Measurements from ENCODE around the gene SNX20. TPM values are rescaled to one million over a fixed set of nuclear protein-coding genes. Genes with fewer than 3 reads are reported as not detected.

SNX20 gene
- total and polyA plus RNA-seq, 2 donors from 2014 or later, result 0.67 to 6.2 TPM

DNA sequence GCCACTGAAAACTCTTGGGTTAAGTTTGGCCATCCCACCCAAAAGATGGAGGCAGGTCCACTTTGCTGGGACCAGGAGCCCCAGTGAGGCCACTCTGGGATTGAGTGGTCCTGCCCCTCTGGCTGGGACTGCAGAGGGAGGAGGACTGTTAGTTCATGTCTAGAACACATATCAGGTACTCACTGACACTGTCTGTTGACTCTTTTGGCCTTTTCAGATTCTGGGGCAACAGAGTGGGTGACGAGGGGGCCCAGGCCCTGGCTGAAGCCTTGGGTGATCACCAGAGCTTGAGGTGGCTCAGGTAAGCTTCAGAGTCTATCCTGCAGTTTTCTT lies 41.3 kb upstream of the SNX20 start:
- H3K4me3 ChIP-seq (ENCODE audit: low read length in 3 of 3), result no peak overlapping the region
- no peak overlapping the region for H3K9ac ChIP-seq (ENCODE audit: low read length in 3 of 3)
- H3K27ac ChIP-seq (ENCODE audit: low read depth in 2 of 2, low read length in 2 of 2), result no peak overlapping the region
- TF ChIP-seq, protein P1, sequence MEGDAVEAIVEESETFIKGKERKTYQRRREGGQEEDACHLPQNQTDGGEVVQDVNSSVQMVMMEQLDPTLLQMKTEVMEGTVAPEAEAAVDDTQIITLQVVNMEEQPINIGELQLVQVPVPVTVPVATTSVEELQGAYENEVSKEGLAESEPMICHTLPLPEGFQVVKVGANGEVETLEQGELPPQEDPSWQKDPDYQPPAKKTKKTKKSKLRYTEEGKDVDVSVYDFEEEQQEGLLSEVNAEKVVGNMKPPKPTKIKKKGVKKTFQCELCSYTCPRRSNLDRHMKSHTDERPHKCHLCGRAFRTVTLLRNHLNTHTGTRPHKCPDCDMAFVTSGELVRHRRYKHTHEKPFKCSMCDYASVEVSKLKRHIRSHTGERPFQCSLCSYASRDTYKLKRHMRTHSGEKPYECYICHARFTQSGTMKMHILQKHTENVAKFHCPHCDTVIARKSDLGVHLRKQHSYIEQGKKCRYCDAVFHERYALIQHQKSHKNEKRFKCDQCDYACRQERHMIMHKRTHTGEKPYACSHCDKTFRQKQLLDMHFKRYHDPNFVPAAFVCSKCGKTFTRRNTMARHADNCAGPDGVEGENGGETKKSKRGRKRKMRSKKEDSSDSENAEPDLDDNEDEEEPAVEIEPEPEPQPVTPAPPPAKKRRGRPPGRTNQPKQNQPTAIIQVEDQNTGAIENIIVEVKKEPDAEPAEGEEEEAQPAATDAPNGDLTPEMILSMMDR (IDR thresholded peaks at IDR 0.05; ENCODE audit: borderline replicate concordance, extremely low read depth, insufficient read depth), result no peak
- intact Hi-C loops (cut with DNase I), result no loop called here
- no peaks in the 10 kb centered on the region for H3K9me3 ChIP-seq (ENCODE audit: control insufficient read depth in 2 of 3, insufficient read depth in 1 of 3, low read length in 3 of 3)
- DNase-seq (no peak), FAIRE-seq (no peak)
- H3K4me1 ChIP-seq (ENCODE audit: control insufficient read depth in 2 of 3, insufficient read depth in 2 of 3, low read depth in 1 of 3, low read length in 3 of 3), result no peaks in the 10 kb centered on the region
- H3K27me3 ChIP-seq (ENCODE audit: control insufficient read depth, insufficient read depth, low read length), result no peaks in the 10 kb centered on the region
- no peaks in the 10 kb centered on the region for H3K36me3 ChIP-seq (ENCODE audit: control insufficient read depth in 2 of 3, insufficient read depth in 3 of 3, low read length in 3 of 3)

DNA sequence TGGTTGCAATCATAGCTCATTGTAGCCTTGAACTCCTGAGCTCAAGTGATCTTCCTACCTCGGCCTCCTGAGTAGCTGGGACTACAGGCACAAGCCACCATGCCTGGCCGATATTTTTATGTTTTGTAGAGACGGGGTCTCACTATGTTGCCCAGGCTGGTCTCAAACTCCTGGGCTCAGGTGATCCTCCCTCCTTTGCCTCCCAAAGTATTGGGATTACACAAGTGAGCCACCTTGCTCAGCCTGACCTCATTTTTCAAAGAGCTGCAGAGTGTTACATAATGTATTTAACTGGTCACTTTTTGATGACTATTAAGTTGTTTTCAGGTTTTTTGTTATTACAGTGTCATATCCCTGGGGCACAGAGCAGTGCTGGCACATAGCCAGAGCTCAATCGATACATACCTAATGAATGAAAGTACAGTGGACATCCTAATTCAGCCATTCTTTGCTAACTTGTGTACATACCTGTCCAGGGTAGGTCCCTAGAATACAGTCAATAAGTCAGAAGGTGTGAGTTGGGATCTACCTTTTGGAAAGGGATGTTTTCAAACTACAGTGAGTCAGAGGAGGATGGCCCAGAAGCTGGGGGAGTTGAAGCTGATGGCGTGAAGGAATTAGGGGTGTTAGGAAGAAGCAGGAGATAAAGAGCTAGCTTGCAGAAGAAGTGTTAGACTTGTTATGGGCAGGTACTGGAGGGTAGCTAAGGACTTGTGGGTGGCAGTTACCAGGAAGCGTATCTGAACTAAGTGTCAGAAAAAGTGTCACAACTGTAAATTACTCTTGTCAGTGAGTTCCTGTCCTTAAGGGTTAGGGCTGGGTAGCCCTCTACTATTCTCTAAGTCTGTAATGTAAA lies 40.7 kb upstream of the SNX20 start:
- intact Hi-C loops (cut with DNase I), result no loop called here
- TF ChIP-seq, protein P1 (IDR thresholded peaks at IDR 0.05; ENCODE audit: borderline replicate concordance, extremely low read depth, insufficient read depth), result no peak
- no peaks in the 10 kb centered on the region for H3K36me3 ChIP-seq (ENCODE audit: control insufficient read depth in 2 of 3, insufficient read depth in 3 of 3, low read length in 3 of 3)
- no peaks in the 10 kb centered on the region for H3K27me3 ChIP-seq (ENCODE audit: control insufficient read depth, insufficient read depth, low read length)
- H3K27ac ChIP-seq (ENCODE audit: low read depth in 2 of 2, low read length in 2 of 2), result no peak overlapping the region
- H3K9me3 ChIP-seq (ENCODE audit: control insufficient read depth in 2 of 3, insufficient read depth in 1 of 3, low read length in 3 of 3), result no peaks in the 10 kb centered on the region
- H3K4me3 ChIP-seq (ENCODE audit: low read length in 3 of 3), result no peak overlapping the region
- H3K9ac ChIP-seq (ENCODE audit: low read length in 3 of 3), result no peak overlapping the region
- FAIRE-seq (no peak), DNase-seq (no peak)
- no peaks in the 10 kb centered on the region for H3K4me1 ChIP-seq (ENCODE audit: control insufficient read depth in 2 of 3, insufficient read depth in 2 of 3, low read depth in 1 of 3, low read length in 3 of 3)

DNA sequence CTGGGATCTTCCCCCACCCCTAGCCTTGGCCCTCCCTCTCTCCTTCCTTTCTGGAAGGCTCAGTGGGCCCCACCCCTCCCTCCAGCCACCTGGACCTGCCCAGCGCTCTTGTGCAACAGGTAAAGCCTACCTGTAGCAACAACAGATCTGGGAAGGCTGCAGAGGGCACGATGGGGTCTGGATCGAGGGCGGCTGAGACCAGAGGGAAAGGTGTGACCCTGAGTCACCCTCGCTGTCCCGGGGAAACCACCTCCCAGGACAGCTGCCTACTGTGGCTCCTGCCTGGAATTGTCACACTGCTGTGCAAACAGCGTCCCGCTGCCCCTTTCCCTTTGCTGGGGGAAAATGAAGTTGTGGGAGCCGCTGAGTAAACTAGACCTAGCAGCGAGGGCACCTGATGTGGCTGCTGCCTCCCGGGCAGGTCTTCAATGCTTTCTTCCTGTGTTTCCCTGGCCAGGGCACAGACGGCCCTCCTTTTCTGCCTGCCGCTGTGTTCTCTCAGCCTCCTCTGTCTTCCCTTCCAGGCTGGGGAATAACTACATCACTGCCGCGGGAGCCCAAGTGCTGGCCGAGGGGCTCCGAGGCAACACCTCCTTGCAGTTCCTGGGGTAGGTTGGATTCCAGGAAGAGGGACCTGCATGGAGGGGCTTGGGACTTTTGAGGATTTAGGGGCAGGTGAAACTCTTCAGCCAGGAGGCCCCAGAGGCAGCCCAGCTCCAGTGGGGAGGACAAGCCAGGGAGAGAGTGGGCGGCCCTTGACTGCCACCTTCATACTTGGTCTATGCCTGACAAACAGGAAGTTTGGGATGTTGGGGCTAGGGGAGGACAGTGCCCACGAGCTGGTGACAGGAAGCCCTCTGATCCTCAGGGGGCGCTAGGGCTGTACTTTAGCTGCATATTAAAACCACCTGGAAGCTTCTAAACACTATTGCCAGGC lies 38.6 kb upstream of the SNX20 start:
- FAIRE-seq (no peak), DNase-seq (no peak)
- no peaks in the 10 kb centered on the region for H3K9me3 ChIP-seq (ENCODE audit: control insufficient read depth in 2 of 3, insufficient read depth in 1 of 3, low read length in 3 of 3)
- no peak overlapping the region for H3K9ac ChIP-seq (ENCODE audit: low read length in 3 of 3)
- H3K4me1 ChIP-seq (ENCODE audit: control insufficient read depth in 2 of 3, insufficient read depth in 2 of 3, low read depth in 1 of 3, low read length in 3 of 3), result no peaks in the 10 kb centered on the region
- no peak overlapping the region for H3K27ac ChIP-seq (ENCODE audit: low read depth in 2 of 2, low read length in 2 of 2)
- H3K4me3 ChIP-seq (ENCODE audit: low read length in 3 of 3), result no peak overlapping the region
- TF ChIP-seq, protein P1 (IDR thresholded peaks at IDR 0.05; ENCODE audit: borderline replicate concordance, extremely low read depth, insufficient read depth), result no peak
- intact Hi-C loops (cut with DNase I), result no loop called here
- H3K36me3 ChIP-seq (ENCODE audit: control insufficient read depth in 2 of 3, insufficient read depth in 3 of 3, low read length in 3 of 3), result no peaks in the 10 kb centered on the region
- no peaks in the 10 kb centered on the region for H3K27me3 ChIP-seq (ENCODE audit: control insufficient read depth, insufficient read depth, low read length)
